ENCODE results near the gene GSPT1. TPM values are rescaled to one million over a fixed set of nuclear protein-coding genes. Genes with fewer than 3 reads are reported as not detected.

GSPT1 gene
- total RNA-seq, 1 experiment from 2014 or later, result 173 TPM

GRCh38 chr16:11956558-11956957 lies 40.8 kb upstream of the GSPT1 start:
- H3K9me3 Mint-ChIP-seq, result no peaks in the 10 kb centered on the region
- H3K27me3 Mint-ChIP-seq (ENCODE audit: low read depth), result no peaks in the 10 kb centered on the region; the same call in 1 of the 2 replicates
- no peaks in the 10 kb centered on the region for H3K4me1 ChIP-seq (ENCODE audit: insufficient read depth, low read length)
- no peaks in the 10 kb centered on the region for H3K27me3 ChIP-seq (ENCODE audit: insufficient read depth, low read length)
- no peak overlapping the region for H2AK5ac ChIP-seq (ENCODE audit: insufficient read length, low read length)
- H3K79me1 ChIP-seq (ENCODE audit: insufficient read depth, low read depth, low read length, poor library complexity, severe bottlenecking), result no peaks in the 10 kb centered on the region
- H4K5ac ChIP-seq (ENCODE audit: insufficient read length, low read depth, low read length), result no peak overlapping the region
- H2AFZ ChIP-seq (ENCODE audit: low read length), result no peak overlapping the region
- H3K4me3 Mint-ChIP-seq, result no peak overlapping the region
- H3K23me2 ChIP-seq (ENCODE audit: insufficient read length, low read depth, low read length, poor library complexity, severe bottlenecking), result no peaks in the 10 kb centered on the region
- H3K23ac ChIP-seq (ENCODE audit: insufficient read length, low read depth, low read length), result no peak overlapping the region
- H3T11ph ChIP-seq (ENCODE audit: low read length), result no peak overlapping the region
- WGBS (ENCODE audit: extremely low coverage, insufficient read length, low lambda C conversion rate), result no CpG with 5 or more reads among the region's 2 CpGs
- no peak overlapping the region for H3K27ac Mint-ChIP-seq
- H3K9ac ChIP-seq (ENCODE audit: extremely low read depth, insufficient read length, low read length), result no peak overlapping the region
- no peaks in the 10 kb centered on the region for H3K36me3 Mint-ChIP-seq (ENCODE audit: insufficient read depth in 1 of 3, low read depth in 3 of 3)
- H3K18ac ChIP-seq (ENCODE audit: insufficient read length, low read depth, low read length), result no peak overlapping the region
- no peak overlapping the region for H3K4ac ChIP-seq (ENCODE audit: low read depth, low read length)
- DNase-seq, result no peak
- no peaks in the 10 kb centered on the region for H3K4me1 Mint-ChIP-seq
- no peaks in the 10 kb centered on the region for H3K9me3 ChIP-seq (ENCODE audit: control insufficient read depth, low read depth, low read length)
- H3K27ac ChIP-seq (ENCODE audit: insufficient read length, low read depth, low read length), result no peak overlapping the region
- TF ChIP-seq CTCF (conservative IDR thresholded peaks at IDR 0.05), result no peak
- H3K4me2 ChIP-seq (ENCODE audit: insufficient read depth, insufficient read length, low read length), result no peak overlapping the region
- no peak overlapping the region for H3K56ac ChIP-seq (ENCODE audit: insufficient read length, low read depth, low read length)
- no peak overlapping the region for H2BK15ac ChIP-seq (ENCODE audit: low read depth, low read length)
- H4K91ac ChIP-seq (ENCODE audit: insufficient read length, low read depth, low read length), result no peak overlapping the region
- H2BK5ac ChIP-seq (ENCODE audit: insufficient read length, low read length), result no peak overlapping the region
- H4K8ac ChIP-seq (replicated peaks; ENCODE audit: insufficient read length, low read depth, low read length), result no peak overlapping the region
- no peak overlapping the region for H2BK12ac ChIP-seq (ENCODE audit: insufficient read length, low read depth, low read length)
- H2BK20ac ChIP-seq (ENCODE audit: low read depth, low read length, poor library complexity, severe bottlenecking), result no peak overlapping the region
- H3K14ac ChIP-seq (ENCODE audit: insufficient read depth, low read length), result no peak overlapping the region
- H4K20me1 ChIP-seq (ENCODE audit: control insufficient read depth, insufficient read depth, insufficient read length), result no peaks in the 10 kb centered on the region
- H2BK120ac ChIP-seq (ENCODE audit: low read depth, low read length, poor library complexity, severe bottlenecking), result no peak overlapping the region
- H3K79me2 ChIP-seq (ENCODE audit: insufficient read depth, low read length), result no peaks in the 10 kb centered on the region
